IPS-18a (cell line): ENCODE measurements around the gene AFDN.
"Not testable (repeated sequence)": the region's sequence is repeated elsewhere in the genome, so short reads cannot be mapped to it uniquely, and the experiment has no call there.

Experiments used
- H3K27ac ChIP-seq: one replicate; pipeline ENCODE4 v1.5.1; 2013; ENCODE audit warnings: low read length
- H3K27me3 ChIP-seq: one replicate; pipeline ENCODE4 v1.6.1; 2013; ENCODE audit warnings: mild to moderate bottlenecking, low read length; ENCODE audit not compliant: control insufficient read depth, insufficient read depth
- H3K36me3 ChIP-seq: one replicate; pipeline ENCODE4 v1.6.1; 2013; ENCODE audit warnings: low read depth, low read length; ENCODE audit not compliant: control insufficient read depth
- H3K4me1 ChIP-seq: one replicate; pipeline ENCODE4 v1.6.1; 2013; ENCODE audit warnings: low read depth, low read length; ENCODE audit not compliant: control insufficient read depth
- H3K4me3 ChIP-seq: one replicate; pipeline ENCODE4 v1.5.1; 2013; ENCODE audit warnings: low read length
- H3K9ac ChIP-seq: one replicate; pipeline ENCODE4 v1.6.1; 2013; ENCODE audit warnings: mild to moderate bottlenecking, low read length, moderate library complexity
- H3K9me3 ChIP-seq: one replicate; pipeline ENCODE4 v1.6.1; 2013; ENCODE audit warnings: low read depth, low read length; ENCODE audit not compliant: control insufficient read depth

AFDN gene

DNA sequence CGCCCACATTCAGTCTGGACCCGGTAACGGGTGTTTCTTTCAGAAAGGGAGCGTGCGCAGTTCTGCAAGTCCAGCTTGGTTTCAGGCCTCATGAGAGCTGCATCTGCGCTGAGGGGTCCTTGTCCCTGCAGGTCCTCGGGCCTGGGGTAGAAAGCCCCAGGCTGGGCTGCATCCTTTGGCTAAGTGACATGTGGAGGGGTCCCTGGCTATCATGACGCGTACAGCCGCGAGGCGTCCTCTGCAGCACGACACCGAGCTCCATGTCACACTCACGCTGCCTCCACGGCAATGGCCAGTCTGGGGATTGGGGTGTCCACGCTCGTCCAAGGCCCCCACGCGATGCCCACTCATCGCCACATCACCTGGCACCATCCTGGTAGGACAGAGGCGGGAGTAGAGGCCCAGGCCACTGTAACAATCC lies 169.0 kb downstream of the AFDN start:
- no peaks in the 10 kb centered on the region for H3K36me3 ChIP-seq
- no peaks in the 10 kb centered on the region for H3K9me3 ChIP-seq
- H3K4me1 ChIP-seq = peaks cover 3% of the 10 kb centered on the region
- H3K27ac ChIP-seq = no peak overlapping the region
- H3K9ac ChIP-seq = no peak overlapping the region
- H3K4me3 ChIP-seq = no peak overlapping the region
- no peaks in the 10 kb centered on the region for H3K27me3 ChIP-seq

DNA sequence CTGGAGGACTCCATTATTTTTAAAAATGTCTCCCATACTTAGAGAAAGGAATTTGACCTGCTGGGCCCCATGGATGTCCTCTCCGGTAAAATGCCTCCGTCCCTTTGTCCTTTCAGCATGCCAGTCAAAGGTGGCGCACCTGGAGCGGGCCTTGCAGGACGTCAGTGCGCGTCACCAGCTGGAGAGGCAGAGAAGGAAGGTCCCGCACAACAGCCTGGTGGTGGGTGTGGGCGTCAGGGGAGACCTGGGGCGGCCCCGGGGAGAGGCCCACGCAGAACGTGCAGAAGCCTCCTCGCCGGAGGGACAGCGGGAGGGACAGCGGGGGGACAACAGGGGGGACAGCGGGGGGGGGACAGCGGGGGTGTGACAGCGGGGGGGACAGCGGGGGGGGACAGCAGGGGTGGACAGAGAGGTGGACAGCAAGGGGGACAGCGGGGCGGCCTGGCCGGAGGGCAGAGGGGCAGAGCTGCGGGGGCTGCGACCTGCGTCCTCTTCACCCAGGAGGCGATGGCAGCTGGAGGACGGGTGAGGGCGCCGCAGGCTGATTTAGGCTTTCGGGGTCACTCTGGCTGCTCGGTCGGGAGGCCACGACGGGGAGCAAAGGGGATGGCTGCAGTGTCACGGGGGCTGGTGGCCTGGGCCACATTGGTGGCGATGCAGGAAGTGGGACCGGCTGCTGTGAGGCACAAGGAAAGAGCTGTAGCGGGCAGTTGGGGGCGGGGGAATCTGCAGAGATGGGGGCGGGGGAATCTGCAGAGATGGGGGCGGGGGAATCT lies 169.9 kb downstream of the AFDN start:
- no peak overlapping the region for H3K4me3 ChIP-seq
- no peak overlapping the region for H3K9ac ChIP-seq
- no peaks in the 10 kb centered on the region for H3K27me3 ChIP-seq
- no peaks in the 10 kb centered on the region for H3K36me3 ChIP-seq
- H3K9me3 ChIP-seq = no peaks in the 10 kb centered on the region
- H3K27ac ChIP-seq = no peak overlapping the region
- H3K4me1 ChIP-seq = peaks cover 3% of the 10 kb centered on the region

DNA sequence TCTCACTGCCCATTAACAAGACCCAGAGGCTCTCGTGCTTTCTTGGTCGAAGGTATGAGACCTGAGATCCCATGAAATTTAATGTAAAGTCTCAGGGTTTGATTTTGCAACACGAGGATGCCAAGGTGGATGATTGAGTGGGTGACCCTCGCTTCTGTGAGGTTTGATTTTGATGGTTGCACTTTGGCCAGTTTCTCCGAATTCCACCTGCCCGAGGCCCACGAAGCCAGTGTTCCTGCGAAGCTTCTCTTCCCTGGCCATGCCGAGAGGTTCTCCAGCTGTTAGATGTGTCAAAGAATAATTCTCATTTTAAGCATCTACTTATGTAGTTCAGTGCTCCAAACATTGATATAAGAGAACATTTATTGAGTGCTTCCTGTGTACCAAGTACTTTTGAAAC lies 170.9 kb downstream of the AFDN start, which contains the start of gene KIF25:
TSS of gene KIF25 (plus strand) at position 30 of the 400 bp plus-strand sequence. CDS start 31,915 bp downstream, outside the sequence.
- H3K27me3 ChIP-seq = no peaks in the 10 kb centered on the region
- H3K9me3 ChIP-seq = no peaks in the 10 kb centered on the region
- no peak within 1 kb of the TSS for H3K27ac ChIP-seq
- no peak within 1 kb of the TSS for H3K9ac ChIP-seq
- no peak within 1 kb of the TSS for H3K4me3 ChIP-seq
- no peaks in the 10 kb centered on the region for H3K36me3 ChIP-seq
- H3K4me1 ChIP-seq = peaks cover 3% of the 10 kb centered on the region

DNA sequence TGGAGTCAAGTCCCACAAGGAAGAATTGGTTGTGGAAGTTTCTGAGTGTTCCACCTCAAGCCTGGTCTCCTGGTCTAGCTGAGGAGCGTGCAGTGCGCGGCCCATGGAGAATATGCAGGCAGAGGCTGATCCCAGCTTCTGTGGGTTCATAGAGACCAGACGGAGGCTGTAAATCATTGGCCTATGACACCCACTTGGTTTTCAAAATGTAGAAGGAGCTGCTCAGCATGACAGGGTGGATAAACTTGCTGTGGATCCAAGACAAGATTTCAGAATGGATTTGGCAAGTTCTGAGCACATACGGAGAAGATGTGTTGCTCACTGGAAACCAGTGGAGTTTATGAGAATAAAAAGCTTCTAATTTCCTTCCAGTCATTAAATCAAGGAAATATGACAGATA lies 171.5 kb downstream of the AFDN start:
- Histone ChIP-seq H3K4me3 (no peak overlapping the region), H3K9ac (no peak overlapping the region), H3K27ac (no peak overlapping the region), H3K9me3 (no peaks in the 10 kb centered on the region), H3K36me3 (no peaks in the 10 kb centered on the region), H3K4me1 (peaks cover 3% of the 10 kb centered on the region), H3K27me3 (no peaks in the 10 kb centered on the region)

DNA sequence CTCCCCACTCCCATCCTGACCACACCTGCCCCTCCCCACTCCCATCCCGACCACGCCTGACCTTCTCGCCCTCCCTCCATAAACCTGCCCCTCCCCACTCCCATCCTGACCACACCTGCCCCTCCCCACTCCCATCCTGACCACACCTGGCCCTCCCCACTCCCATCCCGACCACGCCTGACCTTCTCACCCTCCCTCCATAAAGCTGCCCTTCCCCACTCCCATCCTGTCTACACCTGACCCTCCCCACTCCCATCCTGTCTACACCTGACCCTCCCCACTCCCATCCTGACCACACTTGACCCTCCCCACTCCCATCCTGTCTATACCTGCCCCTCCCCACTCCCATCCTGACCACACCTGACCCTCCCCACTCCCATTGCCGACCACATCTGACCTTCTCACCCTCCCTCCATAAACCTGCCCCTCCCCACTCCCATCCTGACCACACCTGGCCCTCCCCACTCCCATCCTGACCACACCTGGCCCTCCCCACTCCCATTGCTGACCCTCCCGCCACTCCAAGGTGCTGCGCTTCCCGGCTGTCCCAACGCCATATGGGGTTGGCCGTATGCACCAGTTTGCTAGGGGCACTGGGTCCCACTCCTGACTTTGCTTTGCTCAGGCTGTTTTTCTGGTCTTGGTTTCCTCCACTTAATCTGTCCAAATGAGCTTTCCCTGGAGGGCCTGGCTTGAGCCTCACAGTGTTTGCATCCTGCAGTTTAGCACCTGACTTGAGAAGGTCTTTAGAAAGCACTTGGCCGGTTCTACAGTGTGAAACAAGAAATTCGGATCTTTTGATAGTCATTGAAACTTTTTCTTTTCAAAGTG lies 173.7 kb downstream of the AFDN start:
- Histone ChIP-seq H3K36me3 (no peaks in the 10 kb centered on the region), H3K27me3 (no peaks in the 10 kb centered on the region), H3K4me1 (peaks cover 3% of the 10 kb centered on the region), H3K9ac (no peak overlapping the region), H3K9me3 (no peaks in the 10 kb centered on the region), H3K4me3 (no peak overlapping the region), H3K27ac (no peak overlapping the region)

DNA sequence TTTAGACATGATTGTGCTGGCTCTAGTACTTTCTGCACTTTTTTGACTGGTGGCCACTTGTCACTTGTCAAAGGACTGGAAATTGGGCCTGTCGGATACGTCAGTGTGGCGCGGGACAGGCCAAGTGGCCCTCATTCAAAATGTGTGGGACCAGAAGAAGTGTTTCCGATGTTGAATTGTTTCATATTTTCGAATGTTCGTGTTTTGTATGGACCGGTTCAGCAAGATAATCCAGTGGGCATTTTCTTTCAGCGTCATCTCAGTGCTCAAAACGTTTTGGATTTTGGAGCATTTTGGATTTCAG lies 174.3 kb downstream of the AFDN start:
- Histone ChIP-seq H3K4me3 (no peak overlapping the region), H3K27ac (no peak overlapping the region), H3K36me3 (no peaks in the 10 kb centered on the region), H3K4me1 (peaks cover 3% of the 10 kb centered on the region), H3K9me3 (no peaks in the 10 kb centered on the region), H3K27me3 (no peaks in the 10 kb centered on the region), H3K9ac (no peak overlapping the region)

DNA sequence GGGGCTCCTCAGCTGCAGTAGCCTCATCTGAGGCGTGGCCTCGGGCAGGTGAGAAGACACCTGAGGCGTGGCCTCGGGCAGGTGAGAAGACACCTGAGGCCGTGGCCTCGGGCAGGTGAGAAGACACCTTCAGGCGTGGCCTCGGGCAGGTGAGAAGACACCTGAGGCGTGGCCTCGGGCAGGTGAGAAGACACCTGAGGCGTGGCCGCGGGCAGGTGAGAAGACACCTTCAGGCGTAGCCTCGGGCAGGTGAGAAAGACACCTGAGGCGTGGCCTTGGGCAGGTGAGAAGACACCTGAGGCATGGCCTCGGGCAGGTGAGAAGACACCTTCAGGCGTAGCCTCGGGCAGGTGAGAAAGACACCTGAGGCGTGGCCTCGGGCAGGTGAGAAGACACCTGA lies 174.8 kb downstream of the AFDN start:
- not testable (repeated sequence) for H3K27ac ChIP-seq, H3K4me1 ChIP-seq, H3K36me3 ChIP-seq, H3K4me3 ChIP-seq, H3K9me3 ChIP-seq, H3K27me3 ChIP-seq, H3K9ac ChIP-seq

DNA sequence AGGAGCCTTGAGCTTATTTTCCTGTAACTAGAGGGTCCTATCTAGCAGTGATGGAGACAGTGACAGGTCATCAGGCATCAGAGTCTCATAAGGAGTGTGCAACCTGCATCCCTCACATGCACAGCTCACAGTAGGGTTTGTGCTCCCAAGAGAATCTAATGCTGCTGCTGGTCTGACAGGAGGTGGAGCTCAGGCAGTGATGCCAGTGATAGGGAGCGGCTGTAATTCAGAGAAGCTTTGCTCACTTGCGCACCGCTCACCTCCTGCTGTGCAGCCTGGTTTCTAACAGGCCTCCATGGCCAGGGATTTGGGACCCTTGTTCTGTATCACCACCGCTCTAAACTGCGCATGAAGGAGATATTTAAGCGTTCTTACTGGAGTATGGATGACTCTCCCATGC lies 176.1 kb downstream of the AFDN start:
- Histone ChIP-seq H3K27me3 (no peaks in the 10 kb centered on the region), H3K9me3 (no peaks in the 10 kb centered on the region)

DNA sequence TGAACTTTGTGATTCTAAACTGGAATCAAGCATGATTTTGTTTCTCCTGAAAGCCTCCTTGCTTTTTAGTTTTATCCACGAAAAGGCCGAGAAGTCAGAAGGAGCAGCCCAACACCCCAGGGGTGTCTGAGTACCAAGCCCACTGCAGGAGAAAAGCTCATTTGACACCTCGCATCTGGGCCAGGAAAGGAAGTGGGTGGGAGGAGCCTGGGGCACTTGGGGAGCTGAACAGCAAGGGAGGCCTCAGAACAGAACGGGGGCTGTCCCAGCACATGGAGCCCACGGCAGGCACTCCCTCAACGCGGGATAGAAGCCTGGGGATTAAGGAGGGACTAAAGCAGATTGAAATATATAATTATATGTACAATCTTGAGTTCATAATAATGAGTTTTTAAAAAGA lies 177.3 kb downstream of the AFDN start:
- Histone ChIP-seq H3K27ac (no peak overlapping the region), H3K36me3 (no peaks in the 10 kb centered on the region), H3K4me3 (no peak overlapping the region), H3K9me3 (no peaks in the 10 kb centered on the region), H3K27me3 (no peaks in the 10 kb centered on the region), H3K4me1 (no peaks in the 10 kb centered on the region), H3K9ac (no peak overlapping the region)

More for the DNA sequence above, 176.1 kb downstream of the AFDN start:
- Histone ChIP-seq H3K27ac (no peak overlapping the region), H3K4me1 (peaks cover under 1% of the 10 kb centered on the region), H3K36me3 (no peaks in the 10 kb centered on the region), H3K9ac (no peak overlapping the region), H3K4me3 (no peak overlapping the region)

DNA sequence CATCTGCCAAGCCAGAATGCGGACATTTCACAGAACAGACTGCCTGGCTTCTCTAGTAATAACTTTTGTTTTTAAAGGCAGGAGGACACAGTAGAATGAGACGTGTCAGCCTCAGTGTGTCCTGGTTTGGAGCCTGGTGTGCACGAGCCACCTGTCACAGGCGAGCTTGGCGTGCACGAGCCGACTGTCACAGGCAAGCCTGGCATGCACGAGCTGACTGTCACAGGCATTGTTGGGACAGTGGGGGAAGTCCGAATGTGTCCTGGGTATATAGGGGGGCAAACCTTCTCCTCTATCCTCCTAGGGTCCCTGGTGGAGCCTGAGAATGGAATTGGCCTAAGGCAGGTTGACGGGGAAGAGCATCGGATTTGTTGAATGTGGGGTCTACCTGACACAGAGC lies 178.2 kb downstream of the AFDN start:
- Histone ChIP-seq H3K36me3 (no peaks in the 10 kb centered on the region), H3K4me1 (no peaks in the 10 kb centered on the region), H3K27me3 (no peaks in the 10 kb centered on the region), H3K4me3 (no peak overlapping the region), H3K27ac (no peak overlapping the region), H3K9ac (no peak overlapping the region), H3K9me3 (no peaks in the 10 kb centered on the region)

DNA sequence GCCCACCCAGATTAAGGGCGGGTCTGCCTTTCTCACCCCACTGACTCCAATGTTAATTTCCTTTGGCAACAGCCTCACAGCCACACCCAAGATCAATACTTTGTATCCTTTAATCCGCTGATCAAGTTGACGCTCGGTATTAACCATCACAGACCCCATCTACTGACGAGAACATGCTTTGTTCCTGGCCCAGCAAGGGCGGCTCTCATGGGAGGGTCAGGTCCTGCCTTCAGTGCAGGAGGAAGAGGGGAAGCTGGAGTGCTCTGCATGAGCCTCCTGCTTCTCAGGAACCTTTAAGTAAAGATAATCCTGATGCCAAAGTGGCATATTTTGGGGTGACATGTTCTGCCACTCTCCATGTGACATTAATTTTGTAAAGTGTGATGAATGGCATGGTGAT lies 179.1 kb downstream of the AFDN start:
- H3K4me3 ChIP-seq = no peak overlapping the region
- no peaks in the 10 kb centered on the region for H3K9me3 ChIP-seq
- H3K36me3 ChIP-seq = no peaks in the 10 kb centered on the region
- no peak overlapping the region for H3K9ac ChIP-seq
- H3K27me3 ChIP-seq = no peaks in the 10 kb centered on the region
- H3K4me1 ChIP-seq = no peaks in the 10 kb centered on the region
- no peak overlapping the region for H3K27ac ChIP-seq
